Measurements from ENCODE around the gene SLC17A7. TPM values are rescaled to one million over a fixed set of nuclear protein-coding genes. Genes with fewer than 3 reads are reported as not detected.

The SLC17A7 gene
- total and polyA plus RNA-seq, 2 donors from 2014 or later, result 0.45 to 1.4 TPM

GRCh38 chr19:49389406-49389805, 51.9 kb downstream of the SLC17A7 start:
- Histone ChIP-seq H3K4me3 (ENCODE audit: low read length in 3 of 3) (no peak overlapping the region), H3K27ac (ENCODE audit: low read depth in 2 of 2, low read length in 2 of 2) (no peak overlapping the region), H3K9me3 (ENCODE audit: control insufficient read depth in 2 of 3, insufficient read depth in 1 of 3, low read length in 3 of 3) (no peaks in the 10 kb centered on the region), H3K4me1 (ENCODE audit: control insufficient read depth in 2 of 3, insufficient read depth in 2 of 3, low read depth in 1 of 3, low read length in 3 of 3) (no peaks in the 10 kb centered on the region), H3K36me3 (ENCODE audit: control insufficient read depth in 2 of 3, insufficient read depth in 3 of 3, low read length in 3 of 3) (no peaks in the 10 kb centered on the region), H3K27me3 (ENCODE audit: control insufficient read depth, insufficient read depth, low read length) (no peaks in the 10 kb centered on the region), H3K9ac (ENCODE audit: low read length in 3 of 3) (no peak overlapping the region)
- no peak for FAIRE-seq
- intact Hi-C loops (cut with DNase I), result no loop called here
- no peak for TF ChIP-seq CTCF (IDR thresholded peaks at IDR 0.05; ENCODE audit: borderline replicate concordance, extremely low read depth, insufficient read depth)
- no peak for DNase-seq

GRCh38 chr19:49387936-49388372, 53.4 kb downstream of the SLC17A7 start, which contains the start of gene KASH5:
Gene KASH5, plus strand, starts transcription at chr19:49388249. Its CDS starts 2,635 bp downstream, at chr19:49390884.
- TF ChIP-seq CTCF (IDR thresholded peaks at IDR 0.05; ENCODE audit: borderline replicate concordance, extremely low read depth, insufficient read depth), result no peak
- H3K9ac ChIP-seq (ENCODE audit: low read length in 3 of 3), result no peak within 1 kb of the TSS
- DNase-seq, result peak in 3 of 5 donors; percentile 33 to 96 (median 37)

GRCh38 chr19:49383599-49383998, 57.7 kb downstream of the SLC17A7 start:
- DNase-seq (no peak), FAIRE-seq (no peak)
- Histone ChIP-seq H3K36me3 (ENCODE audit: control insufficient read depth in 2 of 3, insufficient read depth in 3 of 3, low read length in 3 of 3) (no peaks in the 10 kb centered on the region), H3K9me3 (ENCODE audit: control insufficient read depth in 2 of 3, insufficient read depth in 1 of 3, low read length in 3 of 3) (no peaks in the 10 kb centered on the region), H3K27ac (ENCODE audit: low read depth in 2 of 2, low read length in 2 of 2) (no peak overlapping the region), H3K4me3 (ENCODE audit: low read length in 3 of 3) (no peak overlapping the region), H3K9ac (ENCODE audit: low read length in 3 of 3) (no peak overlapping the region), H3K4me1 (ENCODE audit: control insufficient read depth in 2 of 3, insufficient read depth in 2 of 3, low read depth in 1 of 3, low read length in 3 of 3) (no peaks in the 10 kb centered on the region), H3K27me3 (ENCODE audit: control insufficient read depth, insufficient read depth, low read length) (no peaks in the 10 kb centered on the region)
- intact Hi-C loops (cut with DNase I), result no loop called here
- no peak for TF ChIP-seq CTCF (IDR thresholded peaks at IDR 0.05; ENCODE audit: borderline replicate concordance, extremely low read depth, insufficient read depth)

More at GRCh38 chr19:49387936-49388372, 53.4 kb downstream of the SLC17A7 start, which contains the start of gene KASH5:
- H3K36me3 ChIP-seq (ENCODE audit: control insufficient read depth in 2 of 3, insufficient read depth in 3 of 3, low read length in 3 of 3), result no peaks in the 10 kb centered on the region
- H3K9me3 ChIP-seq (ENCODE audit: control insufficient read depth in 2 of 3, insufficient read depth in 1 of 3, low read length in 3 of 3), result no peaks in the 10 kb centered on the region
- no peak within 1 kb of the TSS for H3K27ac ChIP-seq (ENCODE audit: low read depth in 2 of 2, low read length in 2 of 2)
- H3K4me1 ChIP-seq (ENCODE audit: control insufficient read depth in 2 of 3, insufficient read depth in 2 of 3, low read depth in 1 of 3, low read length in 3 of 3), result no peaks in the 10 kb centered on the region
- H3K27me3 ChIP-seq (ENCODE audit: control insufficient read depth, insufficient read depth, low read length), result no peaks in the 10 kb centered on the region
- intact Hi-C loops (cut with DNase I), result no loop called here
- no peak for FAIRE-seq
- no peak within 1 kb of the TSS for H3K4me3 ChIP-seq (ENCODE audit: low read length in 3 of 3)

GRCh38 chr19:49382639-49383038, 58.7 kb downstream of the SLC17A7 start:
- H3K9ac ChIP-seq (ENCODE audit: low read length in 3 of 3), result no peak overlapping the region
- no peaks in the 10 kb centered on the region for H3K4me1 ChIP-seq (ENCODE audit: control insufficient read depth in 2 of 3, insufficient read depth in 2 of 3, low read depth in 1 of 3, low read length in 3 of 3)
- H3K36me3 ChIP-seq (ENCODE audit: control insufficient read depth in 2 of 3, insufficient read depth in 3 of 3, low read length in 3 of 3), result no peaks in the 10 kb centered on the region
- no peak for FAIRE-seq
- no peaks in the 10 kb centered on the region for H3K9me3 ChIP-seq (ENCODE audit: control insufficient read depth in 2 of 3, insufficient read depth in 1 of 3, low read length in 3 of 3)
- intact Hi-C loops (cut with DNase I), result no loop called here
- no peak for TF ChIP-seq CTCF (IDR thresholded peaks at IDR 0.05; ENCODE audit: borderline replicate concordance, extremely low read depth, insufficient read depth)
- H3K27me3 ChIP-seq (ENCODE audit: control insufficient read depth, insufficient read depth, low read length), result no peaks in the 10 kb centered on the region
- no peak overlapping the region for H3K27ac ChIP-seq (ENCODE audit: low read depth in 2 of 2, low read length in 2 of 2)
- no peak for DNase-seq
- H3K4me3 ChIP-seq (ENCODE audit: low read length in 3 of 3), result no peak overlapping the region

Data from kidney (tissue), 14 donors.